ENCODE results near the gene PSD2.

DNA sequence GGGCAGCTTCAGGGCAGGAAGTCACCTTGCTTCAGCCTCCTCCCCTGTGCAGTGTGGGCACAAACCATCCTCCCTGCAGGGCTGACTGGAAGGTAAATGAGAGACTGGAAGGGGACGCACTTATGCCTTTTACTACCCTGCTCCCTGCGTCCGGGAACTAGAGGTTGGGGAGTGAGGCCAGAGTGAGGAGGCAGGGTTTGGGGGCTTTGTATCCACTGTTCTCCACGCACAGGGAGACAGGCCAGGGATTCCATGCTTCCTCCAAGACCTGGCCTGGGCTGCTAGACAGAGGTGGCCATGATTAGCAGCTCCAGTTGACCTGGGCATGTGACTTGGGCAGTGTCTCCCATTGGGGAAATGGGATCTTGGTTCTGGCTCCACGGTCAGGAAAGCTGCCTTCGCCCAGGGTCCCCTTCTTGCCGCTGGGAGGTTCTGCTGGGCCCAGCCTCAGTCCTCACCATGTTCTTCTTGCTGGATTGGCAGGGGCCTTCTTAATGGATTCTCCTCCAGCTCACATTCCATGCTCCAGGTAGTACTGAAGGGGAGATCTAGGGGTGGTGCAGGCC, 37.0 kb upstream of the PSD2 start:
- TF ChIP-seq, protein P1, sequence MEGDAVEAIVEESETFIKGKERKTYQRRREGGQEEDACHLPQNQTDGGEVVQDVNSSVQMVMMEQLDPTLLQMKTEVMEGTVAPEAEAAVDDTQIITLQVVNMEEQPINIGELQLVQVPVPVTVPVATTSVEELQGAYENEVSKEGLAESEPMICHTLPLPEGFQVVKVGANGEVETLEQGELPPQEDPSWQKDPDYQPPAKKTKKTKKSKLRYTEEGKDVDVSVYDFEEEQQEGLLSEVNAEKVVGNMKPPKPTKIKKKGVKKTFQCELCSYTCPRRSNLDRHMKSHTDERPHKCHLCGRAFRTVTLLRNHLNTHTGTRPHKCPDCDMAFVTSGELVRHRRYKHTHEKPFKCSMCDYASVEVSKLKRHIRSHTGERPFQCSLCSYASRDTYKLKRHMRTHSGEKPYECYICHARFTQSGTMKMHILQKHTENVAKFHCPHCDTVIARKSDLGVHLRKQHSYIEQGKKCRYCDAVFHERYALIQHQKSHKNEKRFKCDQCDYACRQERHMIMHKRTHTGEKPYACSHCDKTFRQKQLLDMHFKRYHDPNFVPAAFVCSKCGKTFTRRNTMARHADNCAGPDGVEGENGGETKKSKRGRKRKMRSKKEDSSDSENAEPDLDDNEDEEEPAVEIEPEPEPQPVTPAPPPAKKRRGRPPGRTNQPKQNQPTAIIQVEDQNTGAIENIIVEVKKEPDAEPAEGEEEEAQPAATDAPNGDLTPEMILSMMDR (IDR thresholded peaks at IDR 0.05; ENCODE audit: low read depth, low read length, missing input control), result no peak
- TF ChIP-seq SP1 (IDR thresholded peaks at IDR 0.05) (no peak), NR2F2 (IDR thresholded peaks at IDR 0.05) (no peak), HNF4G (IDR thresholded peaks at IDR 0.05) (no peak)
- TF ChIP-seq, protein P2, sequence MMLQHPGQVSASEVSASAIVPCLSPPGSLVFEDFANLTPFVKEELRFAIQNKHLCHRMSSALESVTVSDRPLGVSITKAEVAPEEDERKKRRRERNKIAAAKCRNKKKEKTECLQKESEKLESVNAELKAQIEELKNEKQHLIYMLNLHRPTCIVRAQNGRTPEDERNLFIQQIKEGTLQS (IDR thresholded peaks at IDR 0.05), result no peak
